Brain pericyte (primary cell): Measurements from ENCODE around the gene ACP2.

ENCODE experiments used
- DNase-seq: peaks from one replicate; pipeline ENCODE4 v3.0.0-alpha.2; 2012; ENCODE audit warnings: low read depth, low spot score

ACP2 gene

GRCh38 chr11:47269002-47269828, 20.6 kb upstream of the ACP2 start:
- peak; percentile 73 for DNase-seq

GRCh38 chr11:47268448-47269001, 19.9 kb upstream of the ACP2 start:
- DNase-seq = no peak

DNA sequence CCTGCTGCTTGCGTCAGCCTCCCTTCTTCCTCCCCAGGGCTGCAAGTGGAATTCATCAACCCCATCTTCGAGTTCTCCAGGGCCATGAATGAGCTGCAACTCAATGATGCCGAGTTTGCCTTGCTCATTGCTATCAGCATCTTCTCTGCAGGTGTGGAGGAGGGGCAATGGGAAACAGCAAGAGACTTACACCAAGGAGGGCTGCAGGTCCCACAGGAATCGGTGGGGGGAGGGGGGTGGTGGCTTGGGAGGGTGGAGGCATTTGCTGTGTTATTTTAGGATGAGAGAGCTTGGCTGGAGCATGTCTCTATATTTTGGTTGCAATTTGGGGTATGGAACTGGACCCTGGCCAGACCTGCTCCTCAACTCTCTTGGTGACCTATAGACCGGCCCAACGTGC, 19.3 kb upstream of the ACP2 start:
- DNase-seq = no peak

DNA sequence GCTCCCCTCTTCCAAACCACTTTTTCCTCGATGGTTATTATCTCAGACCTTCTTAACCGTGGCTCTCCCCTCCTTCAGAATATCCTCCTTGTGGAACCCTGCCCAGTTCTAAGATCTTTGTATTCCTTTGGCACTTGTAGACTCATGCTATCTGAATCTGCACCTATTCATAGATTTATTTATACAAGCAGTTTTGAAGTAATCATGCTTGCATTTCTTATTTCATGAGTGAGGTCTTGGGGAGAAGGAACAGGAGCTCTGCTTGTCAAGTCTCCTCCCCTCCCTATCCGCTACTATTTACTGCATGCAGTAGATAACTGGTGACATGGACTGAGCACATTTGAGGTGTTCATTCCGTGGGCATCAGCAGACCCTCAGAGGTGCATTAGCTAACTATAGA, 15.9 kb upstream of the ACP2 start:
- DNase-seq = no peak

DNA sequence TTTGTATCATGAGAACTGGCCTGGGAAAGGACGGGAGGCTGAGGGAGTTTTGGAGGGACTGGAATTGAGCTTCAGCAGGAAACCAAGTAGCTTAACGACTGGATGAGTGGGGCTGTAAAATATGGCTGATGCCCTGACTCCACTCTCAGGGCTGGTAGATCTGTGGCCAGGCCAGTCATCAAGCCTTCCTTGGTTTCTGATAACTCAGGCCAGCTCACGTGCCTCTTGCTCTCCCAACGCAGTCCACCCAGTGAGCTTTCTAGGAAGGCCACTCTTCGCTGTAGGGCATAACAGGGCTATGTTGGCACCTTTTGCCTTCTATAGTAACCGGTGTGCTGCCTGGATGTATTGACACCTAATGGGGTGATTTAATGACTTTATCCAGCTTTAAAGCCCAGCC, 15.5 kb upstream of the ACP2 start:
- DNase-seq = no peak

DNA sequence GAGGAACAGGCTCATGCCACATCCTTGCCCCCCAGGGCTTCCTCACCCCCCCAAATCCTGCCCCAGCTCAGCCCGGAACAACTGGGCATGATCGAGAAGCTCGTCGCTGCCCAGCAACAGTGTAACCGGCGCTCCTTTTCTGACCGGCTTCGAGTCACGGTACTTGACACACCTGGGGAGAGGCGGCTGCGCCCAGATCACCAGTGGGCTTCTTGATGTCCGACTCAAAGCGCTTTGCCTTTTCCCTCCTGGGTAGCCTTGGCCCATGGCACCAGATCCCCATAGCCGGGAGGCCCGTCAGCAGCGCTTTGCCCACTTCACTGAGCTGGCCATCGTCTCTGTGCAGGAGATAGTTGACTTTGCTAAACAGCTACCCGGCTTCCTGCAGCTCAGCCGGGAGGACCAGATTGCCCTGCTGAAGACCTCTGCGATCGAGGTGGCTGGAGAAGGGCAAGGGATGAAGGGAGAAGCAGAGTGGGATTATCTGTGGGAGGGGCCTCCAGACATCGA, 12.7 kb upstream of the ACP2 start:
- DNase-seq = no peak

DNA sequence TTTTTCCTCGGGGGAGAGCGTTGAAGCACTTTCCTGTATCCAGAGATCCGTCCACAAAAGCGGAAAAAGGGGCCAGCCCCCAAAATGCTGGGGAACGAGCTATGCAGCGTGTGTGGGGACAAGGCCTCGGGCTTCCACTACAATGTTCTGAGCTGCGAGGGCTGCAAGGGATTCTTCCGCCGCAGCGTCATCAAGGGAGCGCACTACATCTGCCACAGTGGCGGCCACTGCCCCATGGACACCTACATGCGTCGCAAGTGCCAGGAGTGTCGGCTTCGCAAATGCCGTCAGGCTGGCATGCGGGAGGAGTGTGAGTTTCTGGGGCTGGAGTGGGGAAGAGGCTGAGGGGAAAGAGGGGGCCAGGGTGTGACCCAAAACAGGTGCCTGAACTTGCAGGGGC, 11.8 kb upstream of the ACP2 start:
- no peak for DNase-seq

- no peak for DNase-seq
These were observed 10.8 kb upstream of the ACP2 start for GRCh38 chr11:47259232-47259977.

DNA sequence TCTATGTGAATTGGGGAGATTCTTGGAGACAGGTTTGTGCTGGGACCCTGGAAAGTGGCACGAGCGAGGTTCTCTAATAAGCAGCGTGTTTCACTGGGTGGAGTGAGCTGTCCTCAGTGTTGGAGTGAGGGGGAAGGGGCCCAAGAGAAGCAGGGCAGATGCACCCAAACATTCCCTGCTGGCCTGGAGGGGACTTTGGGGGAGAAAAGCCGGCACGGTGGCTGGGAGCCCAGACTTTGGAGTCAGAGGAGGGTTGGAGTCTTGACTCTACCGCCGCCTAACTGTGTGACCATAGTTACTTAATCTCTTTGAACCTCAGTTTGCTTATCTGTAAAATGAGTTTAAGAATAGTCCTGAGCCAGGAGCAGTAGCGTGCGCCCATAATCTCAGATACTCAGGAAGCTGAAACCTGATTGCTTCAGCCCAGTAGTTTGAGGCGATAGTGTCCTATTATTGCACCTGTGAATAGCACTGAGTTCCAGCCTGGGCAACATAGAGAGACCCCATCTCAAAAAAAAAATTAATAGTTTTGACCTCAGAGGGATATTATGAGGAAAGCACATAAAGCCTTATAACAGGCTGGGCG, 9.8 kb upstream of the ACP2 start:
- DNase-seq = no peak

GRCh38 chr11:47257517-47258316, 9.1 kb upstream of the ACP2 start, which contains the start of gene NR1H3:
TSS of gene NR1H3 (plus strand) at chr11:47257996. CDS start at chr11:47259217, 1,221 bp downstream.
- no peak for DNase-seq

- no peak for DNase-seq
These were observed 8.5 kb upstream of the ACP2 start for GRCh38 chr11:47257177-47257516.

DNA sequence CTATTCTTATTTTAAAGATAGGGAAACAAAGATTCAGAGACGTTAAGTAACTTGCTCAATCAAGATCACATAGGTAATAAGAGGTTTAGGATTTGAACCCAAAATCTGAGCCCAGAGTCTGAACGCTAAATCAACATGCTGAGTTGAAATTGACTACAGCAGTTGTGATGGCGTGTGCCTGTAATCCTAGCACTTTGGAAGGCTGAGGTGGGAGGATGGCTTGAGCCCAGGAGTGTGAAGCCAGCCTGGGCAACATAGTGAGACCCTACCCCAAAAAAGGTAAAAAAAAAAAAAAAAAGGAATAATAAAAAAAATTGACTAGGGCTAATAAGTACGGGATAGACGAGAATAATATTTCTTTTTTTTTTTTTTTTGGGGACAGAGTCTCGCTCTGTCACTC, 7.8 kb upstream of the ACP2 start:
- DNase-seq = no peak

GRCh38 chr11:47254386-47254785, 5.8 kb upstream of the ACP2 start:
- no peak for DNase-seq

- DNase-seq = no peak
These were observed 5.0 kb upstream of the ACP2 start for GRCh38 chr11:47253660-47254059.

- DNase-seq = no peak
These were observed 3.1 kb upstream of the ACP2 start for GRCh38 chr11:47251751-47252150.

GRCh38 chr11:47249378-47249715, 733 bp upstream of the ACP2 start:
- DNase-seq = no peak

DNA sequence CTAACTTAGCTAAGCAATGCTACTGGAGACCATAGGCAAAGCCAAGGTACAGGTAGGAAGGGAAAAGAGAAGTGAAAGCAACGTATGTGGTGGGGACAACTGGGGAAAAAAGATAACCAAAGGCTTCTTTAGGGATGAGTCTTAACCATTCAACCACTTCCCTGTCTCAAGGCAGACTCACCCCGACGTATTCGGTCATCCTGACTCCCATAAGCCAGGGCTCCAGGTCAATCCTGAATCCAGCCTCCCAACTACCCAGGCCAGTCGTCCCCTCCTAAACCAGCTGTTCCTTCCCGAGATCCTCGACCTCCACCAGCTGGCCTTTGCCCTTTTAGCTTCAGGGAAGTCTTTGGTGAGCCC, 330 bp downstream of the ACP2 start:
- DNase-seq = no peak

GRCh38 chr11:47247502-47247901, 1.1 kb downstream of the ACP2 start:
- no peak for DNase-seq

DNA sequence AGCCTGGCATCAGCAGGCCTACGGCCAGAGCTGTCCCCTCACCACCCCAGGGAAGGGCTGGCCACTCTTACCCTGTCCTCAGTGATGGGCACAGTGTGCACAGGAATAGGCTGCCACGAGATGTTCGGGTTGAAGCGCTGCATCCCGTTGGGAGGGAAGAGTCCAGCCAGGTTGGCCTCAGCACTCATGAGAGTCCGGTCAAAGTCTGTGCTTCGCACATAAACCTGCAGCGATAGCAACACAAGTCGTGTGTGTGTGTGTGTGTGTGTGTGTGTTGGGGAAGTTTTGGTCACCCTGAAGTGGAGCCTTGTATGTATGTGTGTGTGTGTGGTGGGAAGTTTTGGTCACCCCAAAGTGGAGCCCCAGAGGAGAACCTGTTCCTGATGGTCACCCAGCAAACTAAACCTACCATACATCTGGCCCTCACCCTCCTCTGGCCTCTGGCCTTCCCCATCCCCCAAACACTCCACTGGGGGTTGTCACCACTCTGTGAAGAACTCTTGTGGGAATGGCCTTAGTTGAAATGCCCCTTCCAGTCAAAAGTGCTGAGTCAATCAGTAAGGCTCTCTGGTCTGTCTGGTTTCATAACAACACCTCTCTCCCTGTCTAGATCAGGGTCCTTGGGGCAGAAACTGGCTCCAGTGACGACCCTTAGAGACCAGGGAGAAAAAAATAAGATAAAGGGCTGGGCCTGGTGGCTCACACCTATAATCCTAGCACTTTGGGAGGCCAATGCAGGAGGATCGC, 2.8 kb downstream of the ACP2 start:
- no peak for DNase-seq

- DNase-seq = no peak
These were observed 3.9 kb downstream of the ACP2 start for GRCh38 chr11:47244448-47245350.
